Stimulated activated CD8-positive, alpha-beta memory T cell treated with anti-CD3 and anti-CD28 coated beads, Interleukin-7, amount 100 ng/mL, for 48 hours (primary cell): ENCODE data around the gene FOXD1.

Experiments used
- DNase-seq, 2 donors: peaks; one replicate each; pipeline ENCODE4 v3.0.0-alpha.2; 2020; ENCODE audit warnings: low read depth in 1 of 2; ENCODE audit errors: extremely low read depth in 1 of 2

Gene FOXD1

GRCh38 chr5:73441378-73441777 is 7.2 kb downstream of the FOXD1 start:
- no peak for DNase-seq

- no peak for DNase-seq
Observed at GRCh38 chr5:73440262-73440661, 8.3 kb downstream of the FOXD1 start.

- DNase-seq = no peak
Observed at GRCh38 chr5:73438645-73439470, 9.7 kb downstream of the FOXD1 start.

- no peak for DNase-seq
Observed at GRCh38 chr5:73437777-73438644, 10.6 kb downstream of the FOXD1 start.

GRCh38 chr5:73437101-73437776 is 11.3 kb downstream of the FOXD1 start:
- no peak for DNase-seq

- DNase-seq = no peak
Observed at GRCh38 chr5:73436535-73437100, 12.0 kb downstream of the FOXD1 start.

GRCh38 chr5:73435759-73436534 is 12.6 kb downstream of the FOXD1 start:
- DNase-seq = no peak

GRCh38 chr5:73434907-73435306 is 13.7 kb downstream of the FOXD1 start:
- no peak for DNase-seq

- no peak for DNase-seq
Observed at GRCh38 chr5:73434461-73434860, 14.1 kb downstream of the FOXD1 start.

- no peak for DNase-seq
Observed at GRCh38 chr5:73433982-73434342, 14.6 kb downstream of the FOXD1 start.

GRCh38 chr5:73433272-73433981 is 15.2 kb downstream of the FOXD1 start:
- DNase-seq = no peak

- DNase-seq = no peak
Observed at GRCh38 chr5:73431204-73431851, 17.2 kb downstream of the FOXD1 start.

GRCh38 chr5:73426034-73426433 is 22.5 kb downstream of the FOXD1 start:
- no peak for DNase-seq

- DNase-seq = no peak
Observed at GRCh38 chr5:73424556-73424977, 24.0 kb downstream of the FOXD1 start.

GRCh38 chr5:73422164-73422563 is 26.4 kb downstream of the FOXD1 start:
- no peak for DNase-seq

GRCh38 chr5:73420666-73421065 is 27.9 kb downstream of the FOXD1 start:
- DNase-seq = no peak

- DNase-seq = no peak
Observed at GRCh38 chr5:73419465-73420390, 28.8 kb downstream of the FOXD1 start.

GRCh38 chr5:73419117-73419464 is 29.5 kb downstream of the FOXD1 start:
- no peak for DNase-seq
